SK-N-SH (cell line): ENCODE data around the gene CTNNB1. TPM values are rescaled to one million over a fixed set of nuclear protein-coding genes. Genes with fewer than 3 reads are reported as not detected.

ENCODE experiments used
- CTCF ChIA-PET: fragments of 300-600, 350-600 bp; formaldehyde crosslinking; extraction: SDS; loops from one replicate; lab custom pipeline; 2021; lab: Yijun Ruan, JAX
- POLR2A ChIA-PET: fragments of 350-600 bp; sonication (Branson Sonifier 250); formaldehyde crosslinking; extraction: SDS; loops from one replicate; lab custom pipeline; 2020; ENCODE audit warnings: antibody characterized with exemption, inconsistent platforms; lab: Yijun Ruan, JAX
- DNase-seq: peaks from one replicate; pipeline ENCODE4 v3.0.0; 2012
- H2AFZ ChIP-seq: fragments of 200-600 bp; sonication (generic); 2 replicates; pipeline ENCODE4 v1.8.1; 2016; ENCODE audit warnings: antibody characterized with exemption, mild to moderate bottlenecking, low read depth
- H3F3A ChIP-seq: fragments of 200-600 bp; sonication (generic); replicated peaks from 2 replicates; pipeline ENCODE3; 2016; ENCODE audit warnings: antibody characterized with exemption, mild to moderate bottlenecking; ENCODE audit not compliant: insufficient read depth
- H3K27ac ChIP-seq, 2 experiments: fragments of 200-500 bp in 1 of 2; fragments of 200-600 bp in 1 of 2; sonication (Bioruptor generic) in 1 of 2; sonication (generic), shearing (Covaris generic) in 1 of 2; 2 replicates each; pipeline versions ENCODE4 v1.5.1 to v1.6.1; 2014 to 2016; ENCODE audit warnings: low read depth in 2 of 2, inconsistent platforms in 1 of 2, low read length in 1 of 2, mild to moderate bottlenecking in 1 of 2, mixed read lengths in 1 of 2
- H3K27me3 ChIP-seq: fragments of 200-600 bp; sonication (generic), shearing (Covaris generic); 2 replicates; pipeline ENCODE4 v1.6.1; 2016; ENCODE audit warnings: mixed run types; ENCODE audit not compliant: insufficient read depth
- H3K36me3 ChIP-seq, 2 experiments: fragments of 200-500 bp in 1 of 2; fragments of 200-600 bp in 1 of 2; sonication (Bioruptor generic) in 1 of 2; sonication (generic) in 1 of 2; replicated peaks in 1 of 2; 2 replicates each; pipeline versions ENCODE3 to v1.5.1; 2014 to 2016; ENCODE audit warnings: low read length in 1 of 2, mild to moderate bottlenecking in 1 of 2; ENCODE audit not compliant: insufficient read depth in 2 of 2, control insufficient read depth in 1 of 2
- H3K4me1 ChIP-seq, 2 experiments: fragments of 200-500 bp in 1 of 2; fragments of 200-600 bp in 1 of 2; sonication (Bioruptor generic) in 1 of 2; sonication (generic), shearing (Covaris generic) in 1 of 2; 2 replicates each; pipeline versions ENCODE4 v1.5.1 to v1.6.1; 2014 to 2016; ENCODE audit warnings: low read depth in 1 of 2, low read length in 1 of 2, mixed run types in 1 of 2; ENCODE audit not compliant: insufficient read depth in 2 of 2, control insufficient read depth in 1 of 2
- H3K4me2 ChIP-seq: fragments of 200-600 bp; sonication (generic), shearing (Covaris generic); 2 replicates; pipeline ENCODE4 v1.6.1; 2017; ENCODE audit warnings: mixed run types
- H3K4me3 ChIP-seq, 2 experiments: fragments of 200-500 bp in 1 of 2; fragments of 200-600 bp in 1 of 2; sonication (Bioruptor generic) in 1 of 2; sonication (generic), shearing (Covaris generic) in 1 of 2; 2 replicates each; pipeline versions ENCODE4 v1.5.1 to v1.8.1; 2014 to 2016; ENCODE audit warnings: low read depth in 2 of 2, inconsistent platforms in 1 of 2, low read length in 1 of 2, mild to moderate bottlenecking in 1 of 2, mixed read lengths in 1 of 2, moderate library complexity in 1 of 2
- H3K79me2 ChIP-seq: fragments of 200-600 bp; sonication (generic); 2 replicates; pipeline ENCODE4 v1.8.1; 2017; ENCODE audit warnings: mild to moderate bottlenecking; ENCODE audit not compliant: insufficient read depth
- H3K9ac ChIP-seq: fragments of 200-600 bp; sonication (generic); 2 replicates; pipeline ENCODE4 v1.6.1; 2017; ENCODE audit warnings: mixed run types
- H3K9me2 ChIP-seq: fragments of 200-600 bp; sonication (generic); 2 replicates; pipeline ENCODE4 v1.6.1; 2017; ENCODE audit warnings: mixed run types
- H3K9me3 ChIP-seq: fragments of 200-600 bp; sonication (generic); 2 replicates; pipeline ENCODE4 v1.6.1; 2017; ENCODE audit warnings: mixed run types, mild to moderate bottlenecking, moderate library complexity
- H4K20me1 ChIP-seq: fragments of 200-600 bp; sonication (generic); 2 replicates; pipeline ENCODE4 v1.6.1; 2017; ENCODE audit warnings: mild to moderate bottlenecking, mixed run types; ENCODE audit not compliant: insufficient read depth
- CTCF ChIP-seq: fragments of 200-600 bp; sonication (generic); IDR thresholded peaks from 2 replicates; pipeline ENCODE4 v1.6.1; 2017; ENCODE audit warnings: antibody characterized with exemption, mild to moderate bottlenecking, moderate library complexity
- ELF1 ChIP-seq: IDR thresholded peaks from 2 replicates; pipeline ENCODE4 v1.4.0; 2012
- MAX ChIP-seq: IDR thresholded peaks from 2 replicates; pipeline ENCODE4 v1.4.0; 2012; ENCODE audit warnings: low read depth
- MEF2A ChIP-seq: IDR thresholded peaks from 2 replicates; pipeline ENCODE4 v1.4.0; 2012; ENCODE audit warnings: low read depth, borderline replicate concordance
- NFIC ChIP-seq: IDR thresholded peaks from 2 replicates; pipeline ENCODE4 v1.4.0; 2012; ENCODE audit warnings: borderline replicate concordance
- POLR2AphosphoS5 ChIP-seq: IDR thresholded peaks from 2 replicates; pipeline ENCODE4 v1.6.1; 2012; ENCODE audit warnings: low read depth, low read length
- RAD21 ChIP-seq: IDR thresholded peaks from 2 replicates; pipeline ENCODE4 v1.6.1; 2012; ENCODE audit warnings: mild to moderate bottlenecking, low read length
- REST ChIP-seq: IDR thresholded peaks from 2 replicates; pipeline ENCODE4 v1.6.1; 2012; ENCODE audit warnings: mild to moderate bottlenecking, low read depth, low read length, moderate library complexity
- RXRA ChIP-seq: IDR thresholded peaks from 2 replicates; pipeline ENCODE4 v1.4.0; 2012; ENCODE audit warnings: low read depth, mild to moderate bottlenecking, borderline replicate concordance
- SIN3A ChIP-seq: IDR thresholded peaks from 2 replicates; pipeline ENCODE4 v1.6.1; 2012; ENCODE audit warnings: low read depth, mild to moderate bottlenecking, low read length, moderate library complexity, borderline replicate concordance
- SMC3 ChIP-seq: IDR thresholded peaks from 2 replicates; pipeline ENCODE4 v1.6.1; 2012; ENCODE audit warnings: low read depth, low read length, improper control_type of control experiment
- TAF1 ChIP-seq: IDR thresholded peaks from 2 replicates; pipeline ENCODE4 v1.6.1; 2012; ENCODE audit warnings: low read depth, mild to moderate bottlenecking, low read length, moderate library complexity, borderline replicate concordance
- TCF12 ChIP-seq: IDR thresholded peaks from 2 replicates; pipeline ENCODE4 v1.4.0; 2012
- TEAD4 ChIP-seq: IDR thresholded peaks from 2 replicates; pipeline ENCODE4 v1.4.0; 2012; ENCODE audit warnings: mild to moderate bottlenecking, borderline replicate concordance; ENCODE audit not compliant: insufficient read depth
- USF1 ChIP-seq: IDR thresholded peaks from 2 replicates; pipeline ENCODE4 v1.4.0; 2012; ENCODE audit warnings: low read depth, borderline replicate concordance
- USF2 ChIP-seq: fragments of 150-350 bp; IDR thresholded peaks from 2 replicates; pipeline ENCODE4 v1.6.1; 2017; ENCODE audit warnings: antibody characterized with exemption, low read length, low read depth, borderline replicate concordance
- ZBTB33 ChIP-seq: IDR thresholded peaks from 2 replicates; pipeline ENCODE4 v1.4.0; 2012; ENCODE audit warnings: low read depth, borderline replicate concordance
- WGBS: methylation state at CpG from one replicate; pipeline ENCODE4 v1.1.6; 2017; ENCODE audit warnings: low lambda C conversion rate; 5-methylcytosine and 5-hydroxymethylcytosine counted together
- polyA plus RNA-seq, 3 experiments: library from polyadenylated mRNA; depleted of rRNA; stranded (reverse); fragments of >200 nt; gene quantifications; 2 replicates each; pipeline ENCODE4 v1.2.3, GENCODE V29; 2012

The CTNNB1 gene
- polyA plus RNA-seq, 1 of the 3 experiments (the other 2 are of a cell fraction), result 178 TPM

GRCh38 chr3:41173926-41174885, 25.1 kb upstream of the CTNNB1 start (continued):
- TF ChIP-seq REST (no peak), TAF1 (no peak), RXRA (no peak), RAD21 (no peak), MEF2A (no peak), USF1 (no peak), ELF1 (no peak), ZBTB33 (no peak), TEAD4 (no peak), NFIC (no peak), POLR2AphosphoS5 (no peak)

GRCh38 chr3:41175365-41175764, 23.9 kb upstream of the CTNNB1 start:
- CTCF ChIA-PET, result no interaction called here
- Histone ChIP-seq H3K27ac (no peak overlapping the region), H3K79me2 (no peaks in the 10 kb centered on the region), H3K27me3 (no peaks in the 10 kb centered on the region; the same call in 1 of the 2 replicates), H3K4me1 (no peaks in the 10 kb centered on the region), H3K4me2 (no peak overlapping the region), H3K4me3 (no peak overlapping the region), H4K20me1 (no peaks in the 10 kb centered on the region), H3K9me3 (no peaks in the 10 kb centered on the region), H3F3A (no peaks in the 10 kb centered on the region), H3K9me2 (no peaks in the 10 kb centered on the region), H2AFZ (no peak overlapping the region), H3K9ac (no peak overlapping the region), H3K36me3 (no peaks in the 10 kb centered on the region)
- POLR2A ChIA-PET, result no interaction called here
- WGBS, result 63% methylated on average over 1 of the region's 1 CpG
- DNase-seq, result no peak
- no peak for TF ChIP-seq CTCF
- no peak for TF ChIP-seq NFIC
- TF ChIP-seq TCF12, result no peak
- no peak for TF ChIP-seq SMC3
- TF ChIP-seq SIN3A, result no peak
- TF ChIP-seq REST, result no peak
- TF ChIP-seq USF2, result no peak
- TF ChIP-seq POLR2AphosphoS5, result no peak
- TF ChIP-seq MAX, result no peak
